ENCODE results near the gene SRBD1. TPM values are rescaled to one million over a fixed set of nuclear protein-coding genes. Genes with fewer than 3 reads are reported as not detected.

Gene SRBD1
- total RNA-seq, 1 experiment from 2014 or later = 19.8 TPM

- ChIA-PET POLR2A (ENCODE audit: unreplicated experiment) (no interaction called here), CTCF (interaction anchor here (0.9 kb wide), 1 partner anchor 136 kb away, joined by 3 read pairs; no protein-coding TSS in a partner anchor)
- Histone ChIP-seq H3K79me2 (ENCODE audit: low read length) (no peaks in the 10 kb centered on the region), H3K27me3 (ENCODE audit: low read length) (no peaks in the 10 kb centered on the region), H3K9ac (ENCODE audit: low read length) (peak overlapping the region; percentile 60), H3K27ac (ENCODE audit: low read length) (no peak overlapping the region), H3K36me3 (ENCODE audit: low read depth, low read length) (no peaks in the 10 kb centered on the region), H3K4me1 (ENCODE audit: insufficient read depth, low read length) (0 out of 2 replicates have a peak, but pooled peaks cover 4% of the 10 kb centered on the region), H4K20me1 (ENCODE audit: low read length) (no peaks in the 10 kb centered on the region), H3K4me2 (ENCODE audit: low read length) (peak overlapping the region; percentile 97), H2AFZ (ENCODE audit: low read length) (peak overlapping the region; percentile 98), H3K9me3 (ENCODE audit: low read length) (no peaks in the 10 kb centered on the region), H3K4me3 (ENCODE audit: low read length) (peak overlapping the region; percentile 80), H3F3A (ENCODE audit: low read length, unreplicated experiment) (no peaks in the 10 kb centered on the region), H3K9me2 (replicated peaks; ENCODE audit: low read length) (no peaks in the 10 kb centered on the region)
- no peak for TF ChIP-seq EZH2phosphoT487 (IDR thresholded peaks at IDR 0.05; ENCODE audit: borderline replicate concordance, low read length)
- no peak for TF ChIP-seq CTCF (conservative IDR thresholded peaks at IDR 0.05; ENCODE audit: low read depth, low read length)
- TF ChIP-seq EZH2 (IDR thresholded peaks at IDR 0.05; ENCODE audit: low read length, unreplicated experiment) = no peak
- no peak for DNase-seq
- intact Hi-C loops (cut with micrococcal nuclease) = loop anchor here (1.0 kb wide), 3 partner anchors 58 to 293 kb away; no protein-coding TSS in a partner anchor
- BruUV-seq (replicated peaks) = no TSS peak
- ATAC-seq = peak; percentile 31
Measured at GRCh38 chr2:45643095-45643494, 32.0 kb upstream of the SRBD1 start.

- Histone ChIP-seq H3K27ac (ENCODE audit: low read length) (no peak overlapping the region), H3K9me3 (ENCODE audit: low read length) (no peaks in the 10 kb centered on the region), H3K4me3 (ENCODE audit: low read length) (no peak overlapping the region), H3K4me1 (ENCODE audit: insufficient read depth, low read length) (peaks cover 15% of the 10 kb centered on the region), H3K79me2 (ENCODE audit: low read length) (no peaks in the 10 kb centered on the region), H3K36me3 (ENCODE audit: low read depth, low read length) (no peaks in the 10 kb centered on the region), H4K20me1 (ENCODE audit: low read length) (no peaks in the 10 kb centered on the region), H3K9ac (ENCODE audit: low read length) (no peak overlapping the region), H3K9me2 (replicated peaks; ENCODE audit: low read length) (no peaks in the 10 kb centered on the region), H3F3A (ENCODE audit: low read length, unreplicated experiment) (no peaks in the 10 kb centered on the region), H3K27me3 (ENCODE audit: low read length) (no peaks in the 10 kb centered on the region), H3K4me2 (ENCODE audit: low read length) (no peak overlapping the region), H2AFZ (ENCODE audit: low read length) (no peak overlapping the region)
- DNase-seq = no peak
- no peak for ATAC-seq
- ChIA-PET CTCF (no interaction called here), POLR2A (ENCODE audit: unreplicated experiment) (no interaction called here)
- BruUV-seq (replicated peaks) = no TSS peak
- intact Hi-C loops (cut with micrococcal nuclease) = no loop called here
- TF ChIP-seq CTCF (conservative IDR thresholded peaks at IDR 0.05; ENCODE audit: low read depth, low read length) (no peak), EZH2 (IDR thresholded peaks at IDR 0.05; ENCODE audit: low read length, unreplicated experiment) (no peak), EZH2phosphoT487 (IDR thresholded peaks at IDR 0.05; ENCODE audit: borderline replicate concordance, low read length) (no peak)
Measured at GRCh38 chr2:45640576-45640975, 29.5 kb upstream of the SRBD1 start.

- Histone ChIP-seq H3K9ac (ENCODE audit: low read length) (no peak overlapping the region), H3K79me2 (ENCODE audit: low read length) (no peaks in the 10 kb centered on the region), H3K4me3 (ENCODE audit: low read length) (no peak overlapping the region), H3K36me3 (ENCODE audit: low read depth, low read length) (no peaks in the 10 kb centered on the region), H3K4me1 (ENCODE audit: insufficient read depth, low read length) (peaks cover 11% of the 10 kb centered on the region), H3K4me2 (ENCODE audit: low read length) (peak overlapping the region; percentile 28), H3F3A (ENCODE audit: low read length, unreplicated experiment) (no peaks in the 10 kb centered on the region), H3K9me2 (replicated peaks; ENCODE audit: low read length) (no peaks in the 10 kb centered on the region), H4K20me1 (ENCODE audit: low read length) (no peaks in the 10 kb centered on the region), H3K27me3 (ENCODE audit: low read length) (no peaks in the 10 kb centered on the region), H3K9me3 (ENCODE audit: low read length) (no peaks in the 10 kb centered on the region), H2AFZ (ENCODE audit: low read length) (no peak overlapping the region), H3K27ac (ENCODE audit: low read length) (no peak overlapping the region)
- DNase-seq (peak; percentile 85), ATAC-seq (peak; percentile 87)
- intact Hi-C loops (cut with micrococcal nuclease) = no loop called here
- BruUV-seq (replicated peaks) = no TSS peak
- ChIA-PET CTCF (no interaction called here), POLR2A (ENCODE audit: unreplicated experiment) (interaction anchor here (0.7 kb wide), 1 partner anchor 125 kb away, joined by 3 read pairs; no protein-coding TSS in a partner anchor)
- TF ChIP-seq EZH2phosphoT487 (IDR thresholded peaks at IDR 0.05; ENCODE audit: borderline replicate concordance, low read length) (no peak), CTCF (conservative IDR thresholded peaks at IDR 0.05; ENCODE audit: low read depth, low read length) (no peak), EZH2 (IDR thresholded peaks at IDR 0.05; ENCODE audit: low read length, unreplicated experiment) (no peak)
Measured at GRCh38 chr2:45637440-45637839, 26.4 kb upstream of the SRBD1 start.

All from PC-3 (cell line).